Subcutaneous abdominal adipose tissue (tissue), 5 donors: ENCODE results near the gene CEP72.
"Not testable (repeated sequence)": the region's sequence is repeated elsewhere in the genome, so short reads cannot be mapped to it uniquely, and the experiment has no call there.

Experiments
- H3K27ac ChIP-seq: one replicate; pipeline ENCODE4 v1.7.0; 2013; ENCODE audit warnings: low read depth, mild to moderate bottlenecking, inconsistent platforms, low read length, moderate library complexity
- H3K27me3 ChIP-seq, 5 donors: one replicate each; pipeline ENCODE4 v1.7.0; 2013; ENCODE audit warnings: low read length in 5 of 5, inconsistent platforms in 1 of 5; ENCODE audit not compliant: control insufficient read depth in 5 of 5, insufficient read depth in 4 of 5
- H3K36me3 ChIP-seq, 5 donors: one replicate each; pipeline ENCODE4 v1.7.0; 2013; ENCODE audit warnings: low read length in 5 of 5; ENCODE audit not compliant: control insufficient read depth in 5 of 5, insufficient read depth in 5 of 5
- H3K4me1 ChIP-seq, 5 donors: one replicate each; pipeline ENCODE4 v1.7.0; 2013; ENCODE audit warnings: low read length in 5 of 5, mild to moderate bottlenecking in 3 of 5, moderate library complexity in 1 of 5; ENCODE audit not compliant: control insufficient read depth in 5 of 5, insufficient read depth in 5 of 5
- H3K4me3 ChIP-seq, 5 donors: one replicate each; pipeline ENCODE4 v1.7.0; 2013; ENCODE audit warnings: low read length in 5 of 5, low read depth in 1 of 5
- H3K9ac ChIP-seq, 5 donors: one replicate each; pipeline ENCODE4 v1.7.0; 2013; ENCODE audit warnings: low read length in 5 of 5, mild to moderate bottlenecking in 4 of 5, moderate library complexity in 3 of 5
- H3K9me3 ChIP-seq, 5 donors: one replicate each; pipeline ENCODE4 v1.7.0; 2013; ENCODE audit warnings: low read length in 5 of 5; ENCODE audit not compliant: control insufficient read depth in 5 of 5
- donor health status: healthy.
- donor health status: healthy.
- donor health status: healthy.
- donor health status: healthy.
- donor health status: healthy.

The CEP72 gene

DNA sequence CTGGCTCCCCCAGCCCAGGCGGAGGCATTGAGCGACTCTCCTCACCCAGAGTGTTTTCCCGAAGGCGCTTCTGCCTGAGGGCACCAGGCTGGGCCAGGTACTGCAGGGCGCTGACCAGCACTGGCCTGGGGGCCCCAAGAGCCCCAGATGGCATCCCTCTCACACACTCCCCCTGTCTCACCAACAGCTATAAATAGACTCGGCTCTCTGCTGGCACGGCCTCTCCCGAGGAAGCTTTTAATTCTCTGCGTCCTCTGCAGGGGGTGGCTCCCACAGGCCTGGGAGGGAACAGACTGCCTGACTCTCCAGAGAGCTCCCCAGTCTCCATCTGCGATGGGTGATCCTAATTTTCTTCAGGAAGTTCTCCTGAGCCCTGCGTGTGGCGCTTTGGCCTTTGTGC is 78.2 kb downstream of the CEP72 start:
- not testable (repeated sequence) for H3K4me3 ChIP-seq, H3K4me1 ChIP-seq, H3K27ac ChIP-seq, H3K9me3 ChIP-seq, H3K9ac ChIP-seq, H3K27me3 ChIP-seq, H3K36me3 ChIP-seq

DNA sequence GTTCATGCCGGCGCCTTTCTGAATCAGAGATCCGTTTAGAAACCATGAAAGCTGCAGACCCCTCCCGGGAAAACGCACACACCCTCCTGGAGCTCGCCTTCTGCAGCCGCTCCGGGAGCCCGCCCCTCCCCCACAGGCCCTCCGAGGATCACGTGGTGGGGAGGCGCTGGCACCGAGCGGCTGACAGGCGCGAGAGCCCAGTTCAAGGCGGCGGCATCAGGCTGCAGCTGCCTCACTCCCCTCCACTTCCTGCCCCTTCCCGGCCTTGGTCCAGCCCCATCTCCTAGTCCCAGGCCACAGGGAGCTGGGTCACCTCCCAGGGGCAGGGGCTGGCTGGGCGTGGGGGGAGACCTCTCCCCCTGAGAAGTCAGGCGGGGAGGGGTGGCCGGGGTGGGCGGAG is 78.9 kb downstream of the CEP72 start:
- H3K27ac ChIP-seq, H3K27me3 ChIP-seq, H3K36me3 ChIP-seq, H3K9me3 ChIP-seq, H3K4me3 ChIP-seq, H3K9ac ChIP-seq, H3K4me1 ChIP-seq: not testable (repeated sequence)

DNA sequence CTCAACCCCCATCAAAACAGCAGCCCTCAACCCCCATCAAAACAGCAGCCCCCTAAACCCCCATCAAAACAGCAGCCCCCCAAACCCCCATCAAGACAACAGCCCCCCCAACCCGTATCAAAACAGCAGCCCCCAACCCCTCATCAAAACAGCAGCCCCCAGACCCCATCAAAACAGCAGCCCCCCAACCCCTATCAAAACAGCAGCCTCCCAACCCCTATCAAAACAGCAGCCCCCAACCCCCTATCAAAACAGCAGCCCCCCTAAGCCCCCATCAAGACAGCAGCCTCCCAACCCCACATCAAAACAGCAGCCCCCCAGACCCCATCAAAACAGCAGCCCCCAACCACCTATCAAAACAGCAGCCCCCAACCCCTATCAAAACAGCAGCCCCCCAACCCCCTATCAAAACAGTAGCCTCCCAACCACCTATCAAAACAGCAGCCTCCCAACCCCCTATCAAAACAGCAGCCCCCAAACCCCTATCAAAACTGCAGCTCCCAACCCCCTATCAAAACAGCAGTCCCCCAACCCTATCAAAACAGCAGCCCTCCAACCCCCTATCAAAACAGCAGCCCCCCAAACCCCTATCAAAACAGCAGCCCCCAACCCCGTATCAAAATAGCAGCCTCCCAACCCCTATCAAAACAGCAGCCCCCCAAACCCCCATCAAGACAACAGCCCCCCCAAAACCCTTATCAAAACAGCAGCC is 79.8 kb downstream of the CEP72 start:
- Histone ChIP-seq H3K9me3 (no peaks in the 10 kb centered on the region), H3K4me1 (peaks cover 0 to 9% (median 0%) of the 10 kb centered on the region in 5 donors), H3K9ac (no peak overlapping the region), H3K36me3 (no peaks in the 10 kb centered on the region), H3K4me3 (peak overlapping the region; percentile 11 to 64 (median 54)), H3K27ac (no peak overlapping the region), H3K27me3 (no peaks in the 10 kb centered on the region)

DNA sequence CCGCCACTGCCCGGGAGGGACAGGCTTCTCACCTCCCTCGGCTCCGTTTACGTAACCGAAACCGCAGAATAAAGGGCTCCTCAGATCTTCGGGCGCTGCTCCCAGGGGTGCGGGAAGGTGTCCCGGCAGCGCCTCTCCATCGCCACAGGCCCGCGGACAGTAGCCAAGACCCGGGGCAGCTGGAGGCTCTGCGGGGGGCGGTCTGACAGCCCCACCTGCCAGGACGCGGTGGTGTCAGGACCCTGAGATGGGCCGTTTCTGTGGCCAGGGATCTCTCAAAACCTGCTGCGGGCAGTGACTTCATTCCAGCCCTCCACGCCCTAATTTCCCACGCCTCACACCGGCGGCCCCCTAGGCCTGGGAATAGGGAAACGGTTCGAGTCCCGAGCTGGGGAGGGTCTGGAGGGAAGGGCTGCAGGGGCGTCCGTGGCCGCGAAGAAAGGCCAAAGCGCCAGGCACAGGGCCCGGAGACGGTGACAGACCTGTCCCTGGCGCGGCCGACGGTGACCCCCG is 80.4 kb downstream of the CEP72 start:
- not testable (repeated sequence) for H3K27ac ChIP-seq, H3K9me3 ChIP-seq, H3K27me3 ChIP-seq, H3K4me1 ChIP-seq, H3K36me3 ChIP-seq
- Histone ChIP-seq H3K9ac (peak overlapping the region in 1 of 5 donors; percentile 66), H3K4me3 (peak overlapping the region; percentile 29 to 64 (median 54))

DNA sequence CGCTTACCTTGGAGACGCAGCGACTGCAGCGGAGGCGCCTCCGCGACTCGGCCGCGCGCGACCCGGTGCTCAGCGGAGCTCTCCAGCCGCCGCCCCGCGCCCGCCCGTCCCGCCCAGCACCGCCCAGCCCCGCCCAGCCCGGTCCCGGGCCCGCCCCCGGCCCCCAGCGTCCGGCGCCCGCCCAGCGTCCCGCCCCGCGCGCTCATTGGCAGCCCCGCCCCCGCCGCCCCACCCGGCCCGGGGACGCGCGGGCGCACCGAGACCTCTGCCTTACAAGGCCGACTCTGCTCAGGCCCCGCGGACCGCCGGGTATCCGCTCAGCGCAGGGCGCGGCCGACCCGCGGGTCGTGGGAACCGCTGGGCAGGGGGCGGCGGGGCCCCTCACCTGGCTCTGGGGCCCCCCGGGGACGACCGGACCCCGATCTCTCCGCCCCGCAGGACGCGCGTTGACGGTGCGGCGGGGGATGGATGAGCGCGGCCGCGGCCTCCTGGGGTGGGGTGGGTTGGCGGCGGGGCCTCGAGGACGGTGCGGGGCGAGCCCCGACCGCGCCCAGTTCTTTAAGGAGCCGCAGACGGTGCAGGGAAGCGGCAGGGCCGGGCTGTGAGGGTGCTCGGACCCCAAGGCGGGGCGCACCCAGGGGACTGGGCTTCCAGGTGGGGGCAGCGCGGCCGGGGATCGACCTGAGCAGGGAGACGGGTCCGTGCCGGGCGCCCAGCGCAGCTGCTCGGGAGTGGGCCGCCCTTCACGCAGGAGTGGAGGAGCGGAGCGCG is 81.3 kb downstream of the CEP72 start, which contains the start of gene TPPP:
Gene TPPP, minus strand, starts transcription at position 82 of the 771 bp plus-strand sequence. CDS start 15,292 bp downstream, outside the sequence.
- H3K4me1 ChIP-seq, H3K36me3 ChIP-seq, H3K9me3 ChIP-seq, H3K27me3 ChIP-seq, H3K27ac ChIP-seq: not testable (repeated sequence)
- Histone ChIP-seq H3K4me3 (peak within 1 kb of the TSS; percentile 29 to 64 (median 54)), H3K9ac (peak within 1 kb of the TSS in 1 of 5 donors; percentile 66)

DNA sequence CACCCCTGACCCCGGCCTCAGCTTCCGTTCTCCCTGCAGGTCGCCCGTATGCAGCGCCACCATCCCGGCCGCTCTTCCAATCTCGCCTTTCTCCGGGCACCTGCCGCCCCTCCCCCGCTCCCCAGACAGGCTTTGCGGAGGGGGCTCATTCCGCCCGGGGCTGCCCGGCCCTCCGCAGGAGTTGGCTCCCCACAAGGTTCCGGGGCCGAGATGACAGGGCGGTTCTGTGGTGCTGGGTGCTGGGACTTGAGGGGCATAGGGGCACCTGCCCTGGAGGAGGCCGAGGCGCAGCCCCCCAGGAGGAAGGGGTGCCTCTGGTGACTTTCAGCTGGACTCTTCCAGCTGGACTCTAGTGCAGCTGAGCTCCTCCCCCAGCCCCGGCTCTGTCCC is 81.9 kb downstream of the CEP72 start:
- not testable (repeated sequence) for H3K9ac ChIP-seq, H3K27me3 ChIP-seq, H3K27ac ChIP-seq, H3K36me3 ChIP-seq, H3K4me1 ChIP-seq
- H3K9me3 ChIP-seq: peaks cover 0 to 14% (median 4%) of the 10 kb centered on the region in 5 donors
- H3K4me3 ChIP-seq: peak overlapping the region in 3 of 5 donors; percentile 2 to 56 (median 41)

DNA sequence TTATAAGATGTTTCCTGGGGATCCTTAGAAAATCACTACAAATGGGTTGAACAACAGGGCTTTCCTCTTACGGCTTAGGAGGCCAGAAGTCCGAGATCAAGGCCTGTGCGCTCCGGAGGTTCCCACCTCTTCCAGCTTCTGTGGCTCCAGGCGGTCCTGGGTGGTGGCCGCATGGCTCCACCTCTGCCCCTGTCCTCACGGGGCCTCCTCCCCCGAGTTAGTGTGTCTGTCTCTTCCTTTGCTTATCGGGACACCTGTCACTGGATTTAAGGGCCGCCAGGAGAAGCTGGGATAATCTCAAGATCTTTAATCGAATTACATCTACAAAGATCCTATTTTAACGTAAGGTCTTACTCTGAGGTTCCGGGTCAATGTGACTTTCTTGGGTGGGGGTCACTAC is 83.3 kb downstream of the CEP72 start:
- H3K4me3 ChIP-seq, H3K36me3 ChIP-seq, H3K4me1 ChIP-seq, H3K27ac ChIP-seq, H3K9ac ChIP-seq, H3K27me3 ChIP-seq: not testable (repeated sequence)
- H3K9me3 ChIP-seq: peaks cover 0 to 23% (median 5%) of the 10 kb centered on the region in 5 donors

DNA sequence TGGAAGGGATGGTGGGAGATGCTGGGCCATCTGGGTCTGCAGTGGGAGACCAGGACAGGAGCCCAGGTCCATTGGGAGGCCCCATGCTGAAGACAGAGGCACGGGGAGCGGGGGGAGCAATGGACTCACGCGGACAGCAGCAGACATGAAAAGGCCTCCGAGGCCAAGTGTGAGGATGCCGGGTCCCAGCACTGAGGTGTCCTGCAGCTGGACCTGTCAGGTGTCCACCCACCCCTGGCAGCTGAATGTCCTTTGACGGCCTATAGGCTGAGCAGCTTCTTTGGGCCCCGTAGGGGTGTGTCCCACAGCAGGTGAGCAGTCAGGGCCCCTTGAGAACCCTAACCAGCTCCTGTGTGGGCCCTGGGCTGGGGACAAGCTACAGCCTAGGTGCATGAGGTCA is 84.1 kb downstream of the CEP72 start:
- H3K27ac ChIP-seq, H3K4me1 ChIP-seq, H3K9ac ChIP-seq, H3K4me3 ChIP-seq, H3K27me3 ChIP-seq, H3K36me3 ChIP-seq: not testable (repeated sequence)
- peaks cover 0 to 28% (median 5%) of the 10 kb centered on the region in 5 donors for H3K9me3 ChIP-seq

DNA sequence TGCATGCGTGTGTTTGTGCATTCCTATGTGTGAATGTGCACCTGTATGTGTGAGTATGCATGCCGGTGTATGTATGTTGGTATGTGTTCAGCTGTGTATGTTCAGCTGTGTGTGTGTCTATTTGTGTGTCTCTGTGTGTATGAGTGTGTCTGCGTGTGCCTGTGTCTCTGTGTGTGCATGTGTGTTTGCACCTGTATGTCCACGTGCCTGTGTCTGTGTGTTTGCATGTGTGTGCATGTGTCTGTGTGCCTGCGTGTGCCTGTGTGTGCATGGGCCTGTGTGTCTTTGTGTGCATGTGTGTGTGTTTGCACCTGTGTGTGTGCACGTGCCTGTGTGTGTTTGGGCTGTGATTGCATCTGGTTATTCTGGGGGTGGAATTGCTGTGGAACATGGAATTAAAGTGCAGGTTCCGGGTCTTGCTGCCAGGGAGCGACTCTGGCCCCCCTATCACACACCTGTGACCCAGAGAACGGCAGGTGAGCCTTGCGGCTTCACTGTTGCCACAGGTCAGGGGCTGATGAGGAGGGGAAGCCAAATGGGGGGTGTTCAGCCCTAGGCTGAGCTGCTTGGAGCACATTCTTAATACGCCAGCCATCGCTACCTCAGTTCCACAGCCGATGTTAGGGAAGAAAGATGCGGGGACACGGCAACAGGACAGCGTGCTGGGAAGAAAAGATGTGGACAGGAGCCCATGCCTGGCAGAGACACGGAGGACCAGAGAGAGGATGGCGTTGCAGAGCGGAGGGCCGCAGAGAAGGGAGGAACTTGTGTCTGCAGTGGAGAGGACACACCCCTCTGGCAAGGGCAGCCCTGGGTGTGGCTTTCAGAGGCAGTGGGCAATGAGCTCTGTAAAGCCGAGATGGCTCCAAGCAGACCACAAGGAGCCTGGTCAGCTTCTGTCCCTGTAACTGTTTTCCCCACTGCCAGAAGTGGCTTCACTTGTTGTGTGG is 84.9 kb downstream of the CEP72 start:
- not testable (repeated sequence) for H3K4me3 ChIP-seq, H3K27ac ChIP-seq, H3K4me1 ChIP-seq, H3K9ac ChIP-seq, H3K36me3 ChIP-seq, H3K27me3 ChIP-seq
- peaks cover 0 to 28% (median 5%) of the 10 kb centered on the region in 5 donors for H3K9me3 ChIP-seq
